SU-DHL-6 (cell line): ENCODE data around the gene DOCK11.

ENCODE experiments used
- H2AFZ ChIP-seq: fragments of 200-600 bp; sonication (generic); 2 replicates; pipeline ENCODE4 v1.6.1; 2014; ENCODE audit warnings: low read depth, mild to moderate bottlenecking, moderate library complexity, mixed read lengths, antibody characterized with exemption, low read length; ENCODE audit not compliant: severe bottlenecking
- H3F3A ChIP-seq: fragments of 200-600 bp; shearing (Covaris generic); 2 replicates; pipeline ENCODE4 v1.6.0; 2016; ENCODE audit warnings: antibody characterized with exemption, mild to moderate bottlenecking; ENCODE audit not compliant: insufficient read depth
- H3K27ac ChIP-seq: fragments of 200-600 bp; sonication (generic); 2 replicates; pipeline ENCODE4 v1.5.1; 2016; ENCODE audit warnings: low read depth, mild to moderate bottlenecking, low read length, moderate library complexity, mixed read lengths
- H3K27me3 ChIP-seq: fragments of 200-600 bp; sonication (generic), shearing (Covaris generic); 2 replicates; pipeline ENCODE4 v1.6.0; 2014; ENCODE audit warnings: mild to moderate bottlenecking, low read length
- H3K36me3 ChIP-seq: fragments of 200-600 bp; sonication (generic); 2 replicates; pipeline ENCODE4 v1.6.1; 2014; ENCODE audit warnings: mild to moderate bottlenecking, low read length, mixed read lengths
- H3K4me2 ChIP-seq: fragments of 300-600, 200-600 bp; shearing (Covaris generic), sonication (generic); 2 replicates; pipeline ENCODE4 v1.6.0; 2014; ENCODE audit warnings: low read length, low read depth, mild to moderate bottlenecking; ENCODE audit not compliant: poor library complexity, severe bottlenecking
- H3K4me3 ChIP-seq: fragments of 200-600 bp; sonication (generic); 2 replicates; pipeline ENCODE4 v1.5.1; 2014; ENCODE audit warnings: antibody characterized with exemption, low read length, mild to moderate bottlenecking, mixed read lengths; ENCODE audit not compliant: insufficient read depth, poor library complexity, severe bottlenecking
- H3K79me2 ChIP-seq: fragments of 200-600 bp; sonication (generic); 2 replicates; pipeline ENCODE4 v1.6.1; 2014; ENCODE audit warnings: mild to moderate bottlenecking, low read length, moderate library complexity; ENCODE audit not compliant: insufficient read depth
- H3K9ac ChIP-seq: fragments of 200-600 bp; sonication (generic); 2 replicates; pipeline ENCODE4 v1.7.0; 2014; ENCODE audit warnings: mild to moderate bottlenecking, low read length
- H3K9me2 ChIP-seq: fragments of 200-600 bp; sonication (generic); replicated peaks from 2 replicates; pipeline ENCODE4 v1.6.1; 2014; ENCODE audit warnings: low read length; ENCODE audit not compliant: insufficient read depth
- H3K9me3 ChIP-seq: fragments of 200-600 bp; sonication (generic); 2 replicates; pipeline ENCODE4 v1.6.1; 2014; ENCODE audit warnings: low read length, mixed read lengths; ENCODE audit not compliant: insufficient read depth
- H4K20me1 ChIP-seq: fragments of 200-600 bp; sonication (generic); 2 replicates; pipeline ENCODE4 v1.6.1; 2014; ENCODE audit warnings: low read depth, mild to moderate bottlenecking, antibody characterized with exemption, low read length, moderate library complexity, mixed read lengths
- CTCF ChIP-seq: fragments of 200-600 bp; sonication (generic); IDR thresholded peaks from one replicate; pipeline ENCODE4 v1.5.1; 2017; ENCODE audit warnings: antibody characterized with exemption, mild to moderate bottlenecking, low read length, moderate library complexity; ENCODE audit not compliant: insufficient read depth, poor library complexity, severe bottlenecking
- EZH2phosphoT487 ChIP-seq: fragments of 200-600 bp; sonication (generic), shearing (Covaris generic); conservative IDR thresholded peaks from 2 replicates; pipeline ENCODE4 v1.6.1; 2018; ENCODE audit warnings: mild to moderate bottlenecking, antibody characterized with exemption, low read length, moderate library complexity, mixed read lengths

Gene DOCK11

DNA sequence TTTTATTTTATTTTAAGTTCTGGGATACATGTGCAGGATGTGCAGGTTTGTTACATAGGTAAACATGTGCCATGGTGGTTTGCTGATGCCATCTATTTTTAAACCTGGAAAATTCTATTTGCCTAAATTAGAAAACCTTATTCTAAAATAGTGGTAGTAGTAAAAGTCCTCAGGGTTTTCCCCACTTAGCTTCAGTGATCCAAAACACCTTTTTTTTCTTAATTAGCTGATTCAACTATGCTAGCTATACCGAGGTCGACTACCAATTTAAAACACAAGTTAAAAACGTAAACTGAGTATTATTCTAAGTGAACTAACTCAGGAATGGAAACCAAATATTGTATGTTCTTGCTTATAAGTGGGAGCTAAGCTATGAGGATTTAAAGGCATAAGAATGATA, 161.8 kb downstream of the DOCK11 start:
- Histone ChIP-seq H3K4me3 (no peak overlapping the region), H3K9ac (no peak overlapping the region), H4K20me1 (no peaks in the 10 kb centered on the region), H3K79me2 (no peaks in the 10 kb centered on the region), H3K9me3 (no peaks in the 10 kb centered on the region), H3F3A (no peaks in the 10 kb centered on the region), H3K36me3 (no peaks in the 10 kb centered on the region), H3K27me3 (no peaks in the 10 kb centered on the region), H3K9me2 (no peaks in the 10 kb centered on the region), H3K4me2 (no peak overlapping the region), H2AFZ (no peak overlapping the region), H3K27ac (no peak overlapping the region)
- no peak for TF ChIP-seq EZH2phosphoT487
- TF ChIP-seq CTCF: no peak

DNA sequence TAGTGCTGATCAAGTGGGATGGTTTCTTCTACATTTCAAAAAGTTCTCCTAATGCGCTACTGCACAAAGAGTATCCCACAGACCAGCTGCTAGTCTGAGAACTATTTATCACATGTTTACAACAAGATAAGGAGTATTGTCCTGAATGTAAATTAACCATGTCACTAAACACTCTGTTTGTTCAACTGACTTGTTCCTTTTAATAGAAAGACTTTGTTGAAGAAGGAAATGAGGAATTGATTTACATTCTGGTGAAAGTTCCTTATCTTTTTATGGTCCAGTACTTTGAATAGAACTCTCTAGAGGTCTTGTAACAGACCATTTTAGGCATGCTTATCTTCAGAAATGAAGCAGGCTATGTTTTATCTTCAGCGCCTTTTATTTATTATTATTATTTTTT, 164.5 kb downstream of the DOCK11 start:
- Histone ChIP-seq H3K79me2 (no peaks in the 10 kb centered on the region), H3F3A (no peaks in the 10 kb centered on the region), H4K20me1 (no peaks in the 10 kb centered on the region), H3K27ac (no peak overlapping the region), H3K36me3 (no peaks in the 10 kb centered on the region), H3K9me3 (no peaks in the 10 kb centered on the region), H3K9me2 (no peaks in the 10 kb centered on the region), H2AFZ (no peak overlapping the region), H3K9ac (no peak overlapping the region), H3K27me3 (no peaks in the 10 kb centered on the region), H3K4me2 (no peak overlapping the region), H3K4me3 (no peak overlapping the region)
- no peak for TF ChIP-seq CTCF
- TF ChIP-seq EZH2phosphoT487: no peak

DNA sequence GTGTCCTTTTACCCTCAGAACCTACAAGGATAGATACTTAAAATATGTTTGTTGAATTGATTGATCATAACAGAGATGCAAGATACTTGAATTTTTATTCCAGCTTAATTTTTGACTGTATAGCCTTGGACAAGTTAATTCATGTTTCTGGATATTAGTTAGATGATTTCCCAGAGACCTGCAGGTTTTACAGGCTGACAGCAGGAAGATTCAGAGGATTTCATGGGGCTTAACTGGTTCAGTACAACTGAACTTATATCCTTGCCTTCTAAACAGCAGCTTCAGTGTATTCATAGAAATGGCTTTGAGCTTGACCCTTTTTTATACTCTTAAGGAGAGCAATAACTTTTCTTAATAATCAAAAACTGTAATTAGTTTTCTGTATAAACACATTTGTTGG, 169.6 kb downstream of the DOCK11 start:
- Histone ChIP-seq H3F3A (no peaks in the 10 kb centered on the region), H3K9me2 (no peaks in the 10 kb centered on the region), H2AFZ (no peak overlapping the region), H3K79me2 (no peaks in the 10 kb centered on the region), H3K4me2 (no peak overlapping the region), H3K4me3 (no peak overlapping the region), H3K36me3 (no peaks in the 10 kb centered on the region), H3K9me3 (no peaks in the 10 kb centered on the region), H3K27ac (no peak overlapping the region), H4K20me1 (no peaks in the 10 kb centered on the region), H3K27me3 (no peaks in the 10 kb centered on the region), H3K9ac (no peak overlapping the region)
- TF ChIP-seq EZH2phosphoT487 (no peak), CTCF (no peak)

DNA sequence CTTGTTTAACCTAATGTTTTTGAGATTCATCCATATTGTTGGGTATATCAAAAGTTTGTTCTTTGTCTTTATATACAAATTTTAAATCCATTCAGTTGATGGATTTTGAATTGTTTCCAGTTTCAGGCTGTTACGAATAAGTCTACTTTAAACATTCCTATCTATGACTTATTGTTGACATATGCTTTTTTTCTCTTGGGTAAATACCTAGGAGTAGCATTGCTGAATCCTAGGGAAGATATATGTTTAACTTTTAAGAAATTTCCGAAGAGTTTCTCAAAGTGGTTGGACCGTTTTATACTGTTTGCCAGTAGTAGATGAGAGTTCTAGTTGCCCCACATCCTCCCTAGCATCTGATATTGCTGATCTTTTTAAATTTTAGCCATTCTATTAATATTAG, 170.9 kb downstream of the DOCK11 start:
- Histone ChIP-seq H2AFZ (no peak overlapping the region), H3K9me3 (no peaks in the 10 kb centered on the region), H3K27ac (no peak overlapping the region), H3K79me2 (no peaks in the 10 kb centered on the region), H3K9ac (no peak overlapping the region), H3K9me2 (no peaks in the 10 kb centered on the region), H3F3A (no peaks in the 10 kb centered on the region), H3K36me3 (no peaks in the 10 kb centered on the region), H3K27me3 (no peaks in the 10 kb centered on the region), H4K20me1 (no peaks in the 10 kb centered on the region), H3K4me2 (no peak overlapping the region), H3K4me3 (no peak overlapping the region)
- TF ChIP-seq CTCF (no peak), EZH2phosphoT487 (no peak)
